GM23338 (cell line): Measurements from ENCODE around the gene PPP4R2. TPM values are rescaled to one million over a fixed set of nuclear protein-coding genes. Genes with fewer than 3 reads are reported as not detected.

Experiments used
- ATAC-seq: fragments of 200-7000 bp; cut with Tn5 transposase; 3 replicates; pipeline ENCODE4 v1.9.1; 2020
- DNase-seq: peaks from one replicate; pipeline ENCODE4 v3.0.0-alpha.2; 2015; ENCODE audit warnings: low spot score
- H2AFZ ChIP-seq: fragments of 200-600 bp; sonication (generic); 2 replicates; pipeline ENCODE4 v1.8.0; 2016; ENCODE audit warnings: antibody characterized with exemption, mild to moderate bottlenecking, moderate library complexity
- H3F3A ChIP-seq: fragments of 200-600 bp; sonication (generic); replicated peaks from 2 replicates; pipeline ENCODE4 v1.8.0; 2017; ENCODE audit warnings: antibody characterized with exemption, mixed run types, low read depth
- H3K27ac ChIP-seq: fragments of 200-600 bp; sonication (generic); 2 replicates; pipeline ENCODE4 v1.6.1; 2016; ENCODE audit warnings: low read depth
- H3K27me3 ChIP-seq: fragments of 200-600 bp; sonication (generic); 2 replicates; pipeline ENCODE4 v1.8.0; 2016; ENCODE audit warnings: mild to moderate bottlenecking, mixed run types, moderate library complexity; ENCODE audit not compliant: insufficient read depth
- H3K36me3 ChIP-seq: fragments of 200-600 bp; sonication (generic); 2 replicates; pipeline ENCODE4 v1.8.0; 2016; ENCODE audit warnings: mild to moderate bottlenecking; ENCODE audit not compliant: insufficient read depth
- H3K4me1 ChIP-seq: fragments of 200-600 bp; sonication (generic); 2 replicates; pipeline ENCODE4 v1.8.0; 2016; ENCODE audit warnings: mild to moderate bottlenecking, moderate library complexity; ENCODE audit not compliant: insufficient read depth
- H3K4me2 ChIP-seq: fragments of 200-600 bp; sonication (generic); 2 replicates; pipeline ENCODE4 v1.7.1; 2017; ENCODE audit warnings: mixed run types
- H3K4me3 ChIP-seq: fragments of 200-600 bp; sonication (generic); 2 replicates; pipeline ENCODE4 v1.6.1; 2016; ENCODE audit warnings: mixed run types
- H3K79me2 ChIP-seq: fragments of 200-600 bp; sonication (generic); replicated peaks from 2 replicates; pipeline ENCODE4 v1.8.0; 2017; ENCODE audit warnings: mild to moderate bottlenecking; ENCODE audit not compliant: insufficient read depth
- H3K9me2 ChIP-seq: fragments of 200-600 bp; sonication (generic); 2 replicates; pipeline ENCODE4 v1.8.0; 2017; ENCODE audit not compliant: insufficient read depth
- H4K20me1 ChIP-seq: fragments of 200-600 bp; sonication (generic); replicated peaks from 2 replicates; pipeline ENCODE4 v1.8.0; 2017; ENCODE audit warnings: mild to moderate bottlenecking; ENCODE audit not compliant: insufficient read depth
- H3K27ac Mint-ChIP-seq: 2 replicates; pipeline ENCODE4 v1.8.0; 2020; ENCODE audit warnings: inconsistent platforms, mild to moderate bottlenecking, moderate library complexity, mixed read lengths
- H3K27me3 Mint-ChIP-seq: 3 replicates; pipeline ENCODE4 v1.8.0; 2022; ENCODE audit warnings: low read depth, mild to moderate bottlenecking, moderate library complexity, mixed read lengths, inconsistent platforms; ENCODE audit not compliant: insufficient read depth, poor library complexity
- H3K36me3 Mint-ChIP-seq: 3 replicates; pipeline ENCODE4 v1.8.0; 2021; ENCODE audit warnings: low read depth, mild to moderate bottlenecking, inconsistent platforms, moderate library complexity, mixed read lengths
- H3K4me1 Mint-ChIP-seq: 3 replicates; pipeline ENCODE4 v1.8.0; 2020; ENCODE audit warnings: mild to moderate bottlenecking, inconsistent platforms, mixed read lengths
- H3K4me3 Mint-ChIP-seq: 3 replicates; pipeline ENCODE4 v1.8.0; 2021; ENCODE audit warnings: moderate library complexity, mild to moderate bottlenecking, inconsistent platforms, mixed read lengths
- H3K9me3 Mint-ChIP-seq: 3 replicates; pipeline ENCODE4 v1.8.0; 2020; ENCODE audit warnings: moderate library complexity, mild to moderate bottlenecking, inconsistent platforms, mixed read lengths
- CTCF ChIP-seq, 2 experiments: fragments of 200-600 bp in 1 of 2; sonication (generic) in 1 of 2; conservative IDR thresholded peaks; 2 replicates each; pipeline versions ENCODE4 v1.5.1 to v1.6.1; 2016 to 2017; ENCODE audit warnings: antibody characterized with exemption in 2 of 2, low read depth in 2 of 2, mild to moderate bottlenecking in 2 of 2, moderate library complexity in 1 of 2
- EZH2 ChIP-seq: fragments of 200-600 bp; sonication (generic); IDR thresholded peaks from one replicate; pipeline ENCODE4 v1.8.0; 2017; ENCODE audit warnings: antibody characterized with exemption, mild to moderate bottlenecking, low read depth; ENCODE audit not compliant: unreplicated experiment
- EZH2phosphoT487 ChIP-seq: fragments of 200-600 bp; sonication (generic); IDR thresholded peaks from one replicate; pipeline ENCODE4 v1.8.1; 2018; ENCODE audit warnings: antibody characterized with exemption; ENCODE audit not compliant: unreplicated experiment
- STAT1 ChIP-seq: IDR thresholded peaks from one replicate; pipeline ENCODE4 v1.6.1; 2016; ENCODE audit warnings: antibody characterized with exemption; ENCODE audit not compliant: unreplicated experiment
- ZNF114 ChIP-seq: fragments of 250-450 bp; sonication (Bioruptor Pico); IDR thresholded peaks from 2 replicates; pipeline ENCODE4 v1.5.0; 2020; ENCODE audit warnings: mild to moderate bottlenecking, moderate library complexity
- ZNF331 ChIP-seq: fragments of 250-450 bp; sonication (Bioruptor Pico); IDR thresholded peaks from 2 replicates; pipeline ENCODE4 v1.5.0; 2020; ENCODE audit warnings: low read depth, mild to moderate bottlenecking, moderate library complexity
- polyA plus RNA-seq: library from polyadenylated mRNA; unstranded; fragments of >200 nt; fragmentation: Nextera tagmentation; extraction: Ambion mirVana; gene quantifications from 2 replicates; pipeline ENCODE4 v1.2.1, GENCODE V29; 2016
- total RNA-seq: library from RNA; depleted of rRNA; stranded (reverse); fragments of >200 nt; shearing (Covaris generic); gene quantifications from 2 replicates; pipeline ENCODE4 v1.2.3, GENCODE V29; 2014
- TF ChIP-seq, protein P1 (sequence below): IDR thresholded peaks from 2 replicates; pipeline ENCODE4 v1.6.1; 2016; ENCODE audit warnings: antibody characterized with exemption
- TF ChIP-seq, protein P2 (sequence below): IDR thresholded peaks from one replicate; pipeline ENCODE4 v1.6.1; 2018; ENCODE audit warnings: antibody characterized with exemption; ENCODE audit not compliant: unreplicated experiment
- TF ChIP-seq, protein P3 (sequence below): fragments of 250-450 bp; sonication (Bioruptor Pico); IDR thresholded peaks from 2 replicates; pipeline ENCODE4 v1.5.0; 2020; ENCODE audit warnings: mild to moderate bottlenecking, moderate library complexity

Gene PPP4R2
- total and polyA plus RNA-seq, 2 experiments from 2014 or later: 62.7 to 117 TPM

GRCh38 chr3:73056845-73057150 is 60.2 kb downstream of the PPP4R2 start:
- no peaks in the 10 kb centered on the region for H3K27me3 ChIP-seq
- Mint-ChIP-seq H3K36me3 (peaks cover 23% of the 10 kb centered on the region), H3K27ac (no peak overlapping the region), H3K4me3 (no peak overlapping the region), H3K27me3 (no peaks in the 10 kb centered on the region), H3K4me1 (peaks cover 11% of the 10 kb centered on the region; the same call in 2 of the 3 replicates), H3K9me3 (no peaks in the 10 kb centered on the region)
- no peaks in the 10 kb centered on the region; the same call in 1 of the 2 replicates for H3K4me1 ChIP-seq
- no peak overlapping the region for H3K4me3 ChIP-seq
- H3K27ac ChIP-seq: no peak overlapping the region
- no peaks in the 10 kb centered on the region for H3F3A ChIP-seq
- H3K4me2 ChIP-seq: no peak overlapping the region
- H3K79me2 ChIP-seq: no peaks in the 10 kb centered on the region; the same call in none of the 2 replicates
- peaks cover 33% of the 10 kb centered on the region for H4K20me1 ChIP-seq
- H2AFZ ChIP-seq: no peak overlapping the region
- ATAC-seq (no peak), DNase-seq (no peak)
- H3K9me2 ChIP-seq: no peaks in the 10 kb centered on the region
- TF ChIP-seq ZNF331 (CRISPR knock-in tag): no peak
- H3K36me3 ChIP-seq: 0 out of 2 replicates have a peak, but pooled peaks cover 6% of the 10 kb centered on the region

- H3K4me1 ChIP-seq: no peaks in the 10 kb centered on the region
- H3K36me3 ChIP-seq: peaks cover 22% of the 10 kb centered on the region; the same call in 1 of the 2 replicates
- Mint-ChIP-seq H3K9me3 (no peaks in the 10 kb centered on the region), H3K27me3 (no peaks in the 10 kb centered on the region), H3K27ac (peak overlapping the region; percentile 83), H3K4me3 (no peak overlapping the region), H3K4me1 (peaks cover 5% of the 10 kb centered on the region; the same call in 2 of the 3 replicates), H3K36me3 (peaks cover 54% of the 10 kb centered on the region)
- no peak for DNase-seq
- no peak overlapping the region for H3K4me2 ChIP-seq
- H3K79me2 ChIP-seq: peaks cover 12% of the 10 kb centered on the region
- H2AFZ ChIP-seq: no peak overlapping the region
- no peak overlapping the region for H3K4me3 ChIP-seq
- H3K27me3 ChIP-seq: no peaks in the 10 kb centered on the region
- ATAC-seq: no peak
- H3K9me2 ChIP-seq: no peaks in the 10 kb centered on the region
- H3K27ac ChIP-seq: no peak overlapping the region; the same call in 1 of the 2 replicates
- peaks cover 21% of the 10 kb centered on the region; the same call in 1 of the 2 replicates for H4K20me1 ChIP-seq
- no peaks in the 10 kb centered on the region for H3F3A ChIP-seq
- TF ChIP-seq CTCF (conservative IDR thresholded peaks at IDR 0.05; ENCODE audit: low read depth in 2 of 2) (no peak), ZNF114 (CRISPR knock-in tag) (no peak), EZH2 (no peak), EZH2phosphoT487 (no peak), STAT1 (no peak)
- TF ChIP-seq, protein P1, sequence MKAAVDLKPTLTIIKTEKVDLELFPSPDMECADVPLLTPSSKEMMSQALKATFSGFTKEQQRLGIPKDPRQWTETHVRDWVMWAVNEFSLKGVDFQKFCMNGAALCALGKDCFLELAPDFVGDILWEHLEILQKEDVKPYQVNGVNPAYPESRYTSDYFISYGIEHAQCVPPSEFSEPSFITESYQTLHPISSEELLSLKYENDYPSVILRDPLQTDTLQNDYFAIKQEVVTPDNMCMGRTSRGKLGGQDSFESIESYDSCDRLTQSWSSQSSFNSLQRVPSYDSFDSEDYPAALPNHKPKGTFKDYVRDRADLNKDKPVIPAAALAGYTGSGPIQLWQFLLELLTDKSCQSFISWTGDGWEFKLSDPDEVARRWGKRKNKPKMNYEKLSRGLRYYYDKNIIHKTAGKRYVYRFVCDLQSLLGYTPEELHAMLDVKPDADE: no peak
- TF ChIP-seq, protein P2, sequence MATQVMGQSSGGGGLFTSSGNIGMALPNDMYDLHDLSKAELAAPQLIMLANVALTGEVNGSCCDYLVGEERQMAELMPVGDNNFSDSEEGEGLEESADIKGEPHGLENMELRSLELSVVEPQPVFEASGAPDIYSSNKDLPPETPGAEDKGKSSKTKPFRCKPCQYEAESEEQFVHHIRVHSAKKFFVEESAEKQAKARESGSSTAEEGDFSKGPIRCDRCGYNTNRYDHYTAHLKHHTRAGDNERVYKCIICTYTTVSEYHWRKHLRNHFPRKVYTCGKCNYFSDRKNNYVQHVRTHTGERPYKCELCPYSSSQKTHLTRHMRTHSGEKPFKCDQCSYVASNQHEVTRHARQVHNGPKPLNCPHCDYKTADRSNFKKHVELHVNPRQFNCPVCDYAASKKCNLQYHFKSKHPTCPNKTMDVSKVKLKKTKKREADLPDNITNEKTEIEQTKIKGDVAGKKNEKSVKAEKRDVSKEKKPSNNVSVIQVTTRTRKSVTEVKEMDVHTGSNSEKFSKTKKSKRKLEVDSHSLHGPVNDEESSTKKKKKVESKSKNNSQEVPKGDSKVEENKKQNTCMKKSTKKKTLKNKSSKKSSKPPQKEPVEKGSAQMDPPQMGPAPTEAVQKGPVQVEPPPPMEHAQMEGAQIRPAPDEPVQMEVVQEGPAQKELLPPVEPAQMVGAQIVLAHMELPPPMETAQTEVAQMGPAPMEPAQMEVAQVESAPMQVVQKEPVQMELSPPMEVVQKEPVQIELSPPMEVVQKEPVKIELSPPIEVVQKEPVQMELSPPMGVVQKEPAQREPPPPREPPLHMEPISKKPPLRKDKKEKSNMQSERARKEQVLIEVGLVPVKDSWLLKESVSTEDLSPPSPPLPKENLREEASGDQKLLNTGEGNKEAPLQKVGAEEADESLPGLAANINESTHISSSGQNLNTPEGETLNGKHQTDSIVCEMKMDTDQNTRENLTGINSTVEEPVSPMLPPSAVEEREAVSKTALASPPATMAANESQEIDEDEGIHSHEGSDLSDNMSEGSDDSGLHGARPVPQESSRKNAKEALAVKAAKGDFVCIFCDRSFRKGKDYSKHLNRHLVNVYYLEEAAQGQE: no peak
- TF ChIP-seq, protein P3, sequence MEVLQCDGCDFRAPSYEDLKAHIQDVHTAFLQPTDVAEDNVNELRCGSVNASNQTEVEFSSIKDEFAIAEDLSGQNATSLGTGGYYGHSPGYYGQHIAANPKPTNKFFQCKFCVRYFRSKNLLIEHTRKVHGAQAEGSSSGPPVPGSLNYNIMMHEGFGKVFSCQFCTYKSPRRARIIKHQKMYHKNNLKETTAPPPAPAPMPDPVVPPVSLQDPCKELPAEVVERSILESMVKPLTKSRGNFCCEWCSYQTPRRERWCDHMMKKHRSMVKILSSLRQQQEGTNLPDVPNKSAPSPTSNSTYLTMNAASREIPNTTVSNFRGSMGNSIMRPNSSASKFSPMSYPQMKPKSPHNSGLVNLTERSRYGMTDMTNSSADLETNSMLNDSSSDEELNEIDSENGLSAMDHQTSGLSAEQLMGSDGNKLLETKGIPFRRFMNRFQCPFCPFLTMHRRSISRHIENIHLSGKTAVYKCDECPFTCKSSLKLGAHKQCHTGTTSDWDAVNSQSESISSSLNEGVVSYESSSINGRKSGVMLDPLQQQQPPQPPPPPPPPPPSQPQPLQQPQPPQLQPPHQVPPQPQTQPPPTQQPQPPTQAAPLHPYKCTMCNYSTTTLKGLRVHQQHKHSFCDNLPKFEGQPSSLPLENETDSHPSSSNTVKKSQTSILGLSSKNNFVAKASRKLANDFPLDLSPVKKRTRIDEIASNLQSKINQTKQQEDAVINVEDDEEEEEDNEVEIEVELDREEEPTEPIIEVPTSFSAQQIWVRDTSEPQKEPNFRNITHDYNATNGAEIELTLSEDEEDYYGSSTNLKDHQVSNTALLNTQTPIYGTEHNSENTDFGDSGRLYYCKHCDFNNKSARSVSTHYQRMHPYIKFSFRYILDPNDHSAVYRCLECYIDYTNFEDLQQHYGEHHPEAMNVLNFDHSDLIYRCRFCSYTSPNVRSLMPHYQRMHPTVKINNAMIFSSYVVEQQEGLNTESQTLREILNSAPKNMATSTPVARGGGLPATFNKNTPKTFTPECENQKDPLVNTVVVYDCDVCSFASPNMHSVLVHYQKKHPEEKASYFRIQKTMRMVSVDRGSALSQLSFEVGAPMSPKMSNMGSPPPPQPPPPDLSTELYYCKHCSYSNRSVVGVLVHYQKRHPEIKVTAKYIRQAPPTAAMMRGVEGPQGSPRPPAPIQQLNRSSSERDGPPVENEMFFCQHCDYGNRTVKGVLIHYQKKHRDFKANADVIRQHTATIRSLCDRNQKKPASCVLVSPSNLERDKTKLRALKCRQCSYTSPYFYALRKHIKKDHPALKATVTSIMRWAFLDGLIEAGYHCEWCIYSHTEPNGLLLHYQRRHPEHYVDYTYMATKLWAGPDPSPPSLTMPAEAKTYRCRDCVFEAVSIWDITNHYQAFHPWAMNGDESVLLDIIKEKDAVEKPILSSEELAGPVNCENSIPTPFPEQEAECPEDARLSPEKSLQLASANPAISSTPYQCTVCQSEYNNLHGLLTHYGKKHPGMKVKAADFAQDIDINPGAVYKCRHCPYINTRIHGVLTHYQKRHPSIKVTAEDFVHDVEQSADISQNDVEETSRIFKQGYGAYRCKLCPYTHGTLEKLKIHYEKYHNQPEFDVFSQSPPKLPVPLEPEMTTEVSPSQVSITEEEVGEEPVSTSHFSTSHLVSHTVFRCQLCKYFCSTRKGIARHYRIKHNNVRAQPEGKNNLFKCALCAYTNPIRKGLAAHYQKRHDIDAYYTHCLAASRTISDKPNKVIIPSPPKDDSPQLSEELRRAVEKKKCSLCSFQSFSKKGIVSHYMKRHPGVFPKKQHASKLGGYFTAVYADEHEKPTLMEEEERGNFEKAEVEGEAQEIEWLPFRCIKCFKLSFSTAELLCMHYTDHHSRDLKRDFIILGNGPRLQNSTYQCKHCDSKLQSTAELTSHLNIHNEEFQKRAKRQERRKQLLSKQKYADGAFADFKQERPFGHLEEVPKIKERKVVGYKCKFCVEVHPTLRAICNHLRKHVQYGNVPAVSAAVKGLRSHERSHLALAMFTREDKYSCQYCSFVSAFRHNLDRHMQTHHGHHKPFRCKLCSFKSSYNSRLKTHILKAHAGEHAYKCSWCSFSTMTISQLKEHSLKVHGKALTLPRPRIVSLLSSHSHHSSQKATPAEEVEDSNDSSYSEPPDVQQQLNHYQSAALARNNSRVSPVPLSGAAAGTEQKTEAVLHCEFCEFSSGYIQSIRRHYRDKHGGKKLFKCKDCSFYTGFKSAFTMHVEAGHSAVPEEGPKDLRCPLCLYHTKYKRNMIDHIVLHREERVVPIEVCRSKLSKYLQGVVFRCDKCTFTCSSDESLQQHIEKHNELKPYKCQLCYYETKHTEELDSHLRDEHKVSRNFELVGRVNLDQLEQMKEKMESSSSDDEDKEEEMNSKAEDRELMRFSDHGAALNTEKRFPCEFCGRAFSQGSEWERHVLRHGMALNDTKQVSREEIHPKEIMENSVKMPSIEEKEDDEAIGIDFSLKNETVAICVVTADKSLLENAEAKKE (CRISPR knock-in tag): no peak
These were observed 63.7 kb downstream of the PPP4R2 start for GRCh38 chr3:73060302-73060723.
